HepG2 (cell line): ENCODE results near the gene PNPLA3. TPM values are rescaled to one million over a fixed set of nuclear protein-coding genes. Genes with fewer than 3 reads are reported as not detected.
A peak's percentile ranks its signal among the peaks of the same experiment; 100 is the strongest.

Experiments
- ATAC-seq: fragments of 200-7000 bp; cut with Tn5 transposase; 3 replicates; pipeline ENCODE4 v1.9.1; 2020; ENCODE audit warnings: mild to moderate bottlenecking, moderate library complexity
- BruUV-seq: library from RNA; stranded (reverse); fragments of 400-500 nt; replicated peaks from 2 replicates; lab custom pipeline; 2021; lab: Mats Ljungman, UMichigan
- CTCF ChIA-PET: fragments of 300-600 bp; formaldehyde crosslinking; extraction: SDS; loops from one replicate; lab custom pipeline; 2021; ENCODE audit warnings: low total read pairs, inconsistent platforms, low intra/inter-chr PET ratio; lab: Yijun Ruan, JAX
- POLR2A ChIA-PET: fragments of 350-600 bp; sonication (Branson Sonifier 250); formaldehyde crosslinking; loops from one replicate; lab custom pipeline; 2020; ENCODE audit warnings: antibody characterized with exemption, inconsistent platforms; lab: Yijun Ruan, JAX
- DNase-seq: peaks from one replicate; pipeline ENCODE4 v3.0.0-alpha.2; 2015; ENCODE audit warnings: low spot score
- FAIRE-seq: peaks from 3 replicates; lab custom pipeline; 2011; peaks lifted over from hg19 to GRCh38; lab: Jason Lieb, UNC
- H2AFZ ChIP-seq: one replicate; pipeline ENCODE4 v1.6.1; 2011; ENCODE audit warnings: low read length, inconsistent platforms
- H3K27ac ChIP-seq: fragments of 300-600 bp; 3 replicates; pipeline ENCODE4 v1.8.0; 2011; ENCODE audit warnings: mixed run types, mild to moderate bottlenecking, mixed read lengths, low read length, inconsistent platforms; ENCODE audit not compliant: insufficient read depth; ENCODE audit errors: extremely low read length
- H3K27me3 ChIP-seq, 2 experiments: fragments of 200-600 bp in 1 of 2; 2 replicates in 1 of 2; 3 replicates in 1 of 2; pipeline versions ENCODE4 v1.6.0 to v1.8.0; 2011; ENCODE audit warnings: low read length in 2 of 2, mild to moderate bottlenecking in 2 of 2, moderate library complexity in 2 of 2, inconsistent platforms in 1 of 2; ENCODE audit not compliant: insufficient read depth in 2 of 2, control insufficient read depth in 1 of 2
- H3K36me3 ChIP-seq, 2 experiments: fragments of 200-600 bp in 1 of 2; replicated peaks in 1 of 2; 2 replicates in 1 of 2; 3 replicates in 1 of 2; pipeline versions ENCODE4 v1.5.1 to v1.8.0; 2011; ENCODE audit warnings: low read length in 2 of 2, inconsistent platforms in 1 of 2; ENCODE audit not compliant: insufficient read depth in 2 of 2, control insufficient read depth in 1 of 2
- H3K4me1 ChIP-seq: 2 replicates; pipeline ENCODE4 v1.5.1; 2012; ENCODE audit warnings: low read length, inconsistent platforms; ENCODE audit not compliant: insufficient read depth
- H3K4me2 ChIP-seq: 2 replicates; pipeline ENCODE4 v1.6.0; 2011; ENCODE audit warnings: low read depth, low read length, inconsistent platforms
- H3K4me3 ChIP-seq, 3 experiments: fragments of 200-600 bp in 1 of 3; sonication (generic), shearing (Covaris generic) in 1 of 3; replicated peaks in 1 of 3; 2 replicates each; pipeline ENCODE4 v1.5.1; 2011 to 2016; ENCODE audit warnings: low read length in 3 of 3, inconsistent platforms in 2 of 3, low read depth in 2 of 3, mild to moderate bottlenecking in 2 of 3, control low read depth in 1 of 3, mixed read lengths in 1 of 3; ENCODE audit not compliant: insufficient read depth in 1 of 3
- H3K79me2 ChIP-seq: one replicate; pipeline ENCODE4 v1.6.1; 2011; ENCODE audit warnings: low read length, inconsistent platforms; ENCODE audit not compliant: insufficient read depth
- H3K9ac ChIP-seq: 2 replicates; pipeline ENCODE4 v1.6.0; 2011; ENCODE audit warnings: mild to moderate bottlenecking, low read depth, low read length, inconsistent platforms; ENCODE audit not compliant: insufficient read depth
- H3K9me3 ChIP-seq: 2 replicates; pipeline ENCODE4 v1.5.1; 2012; ENCODE audit warnings: mild to moderate bottlenecking, low read length
- H4K20me1 ChIP-seq: 2 replicates; pipeline ENCODE4 v1.6.0; 2011; ENCODE audit warnings: inconsistent platforms, mild to moderate bottlenecking, low read length, moderate library complexity; ENCODE audit not compliant: insufficient read depth
- ATAD3A ChIP-seq: sonication (generic); formaldehyde crosslinking; IDR thresholded peaks from 2 replicates; pipeline ENCODE4 v1.4.0; 2020; ENCODE audit warnings: missing genetic modification reagents
- EP300 ChIP-seq, 3 experiments: sonication (generic) in 1 of 3; formaldehyde crosslinking in 1 of 3; IDR thresholded peaks; 2 replicates each; pipeline versions ENCODE4 v1.5.1 to v1.6.1; 2011 to 2020; ENCODE audit warnings: low read depth in 2 of 3, low read length in 2 of 3, borderline replicate concordance in 1 of 3, improper control_type of control experiment in 1 of 3, mild to moderate bottlenecking in 1 of 3, missing genetic modification reagents in 1 of 3, moderate library complexity in 1 of 3
- KLF12 ChIP-seq: sonication (generic); formaldehyde crosslinking; IDR thresholded peaks from 2 replicates; pipeline ENCODE4 v1.4.0; 2020; ENCODE audit warnings: missing genetic modification reagents, borderline replicate concordance
- MAF1 ChIP-seq: sonication (generic); formaldehyde crosslinking; IDR thresholded peaks from 2 replicates; pipeline ENCODE4 v1.5.0; 2020; ENCODE audit warnings: missing genetic modification reagents, borderline replicate concordance
- PAWR ChIP-seq: sonication (generic); formaldehyde crosslinking; IDR thresholded peaks from 2 replicates; pipeline ENCODE4 v1.4.0; 2020; ENCODE audit warnings: missing genetic modification reagents, mild to moderate bottlenecking, borderline replicate concordance
- POLR2A ChIP-seq, 2 experiments: IDR thresholded peaks; 2 replicates each; pipeline ENCODE4 v1.6.1; 2011; ENCODE audit warnings: low read depth in 2 of 2, low read length in 2 of 2, mild to moderate bottlenecking in 1 of 2, moderate library complexity in 1 of 2; ENCODE audit not compliant: insufficient read depth in 1 of 2
- RARG ChIP-seq: sonication (generic); formaldehyde crosslinking; IDR thresholded peaks from 2 replicates; pipeline ENCODE4 v1.4.0; 2020; ENCODE audit warnings: low read depth, mild to moderate bottlenecking, missing genetic modification reagents
- STAT5B ChIP-seq: sonication (generic); formaldehyde crosslinking; IDR thresholded peaks from 2 replicates; pipeline ENCODE4 v1.4.0; 2020; ENCODE audit warnings: missing genetic modification reagents
- TGIF2 ChIP-seq: IDR thresholded peaks from 2 replicates; pipeline ENCODE4 v1.6.1; 2016; ENCODE audit warnings: control low read depth, missing compliant biosample characterization
- XBP1 ChIP-seq: sonication (generic); formaldehyde crosslinking; IDR thresholded peaks from 2 replicates; pipeline ENCODE4 v1.5.0; 2020; ENCODE audit warnings: missing genetic modification reagents
- ZNF263 ChIP-seq: sonication (generic); formaldehyde crosslinking; IDR thresholded peaks from 2 replicates; pipeline ENCODE4 v1.4.0; 2020; ENCODE audit warnings: missing genetic modification reagents
- ZNF382 ChIP-seq: sonication (generic); formaldehyde crosslinking; IDR thresholded peaks from 2 replicates; pipeline ENCODE4 v1.5.0; 2020; ENCODE audit warnings: missing genetic modification reagents, mild to moderate bottlenecking, borderline replicate concordance
- WGBS: methylation state at CpG from one replicate; pipeline ENCODE4 v1.1.6; 2017; ENCODE audit warnings: low lambda C conversion rate; 5-methylcytosine and 5-hydroxymethylcytosine counted together
- in situ Hi-C: cut with HindIII; loops from 2 replicates; pipeline ENCODE4 v1.10.0; 2017; ENCODE audit warnings: low pct_unique_long_range_greater_than_20kb; ENCODE audit not compliant: extremely low pct_ligation_motif_present
- intact Hi-C: fragments of 100-400 bp; cut with micrococcal nuclease; formaldehyde crosslinking; loops from one replicate; pipeline ENCODE4 v1.10.0; 2022; ENCODE audit not compliant: unreplicated experiment
- polyA plus RNA-seq, 8 experiments: library from polyadenylated mRNA; depleted of rRNA in 3 of 8; stranded (reverse) in 7 of 8; unstranded in 1 of 8; fragments of >200 nt; fragmentation: Illumina TruSeq in 4 of 8; extraction: Trizol in 4 of 8; gene quantifications; 2 replicates each; pipeline versions ENCODE4 v1.2.1 to v1.2.3, GENCODE V29; 2011 to 2016; ENCODE audit warnings: low read depth in 4 of 8, missing spikeins in 1 of 8, mixed read lengths in 1 of 8; ENCODE audit not compliant: insufficient read depth in 1 of 8
- total RNA-seq, 5 experiments: library from RNA; depleted of rRNA; stranded (reverse); fragments of >200 nt; fragmentation: Illumina TruSeq; extraction: Trizol; gene quantifications; 2 replicates each; pipeline ENCODE4 v1.2.3, GENCODE V29; 2016; ENCODE audit warnings: low read depth in 1 of 5
- TF ChIP-seq, protein P1 (sequence below): sonication (generic); formaldehyde crosslinking; IDR thresholded peaks from 2 replicates; pipeline ENCODE4 v1.8.1; 2023; ENCODE audit warnings: mild to moderate bottlenecking, inconsistent platforms, moderate library complexity, missing genetic modification reagents, borderline replicate concordance
- TF ChIP-seq, protein P2 (sequence below): sonication (generic); formaldehyde crosslinking; IDR thresholded peaks from 2 replicates; pipeline ENCODE4 v1.9.0; 2021; ENCODE audit warnings: missing genetic modification reagents, borderline replicate concordance
- TF ChIP-seq, protein P3 (sequence below): sonication (generic); formaldehyde crosslinking; IDR thresholded peaks from 2 replicates; pipeline ENCODE4 v1.5.1; 2020; ENCODE audit warnings: mild to moderate bottlenecking, missing genetic modification reagents, moderate library complexity

PNPLA3 gene
- total and polyA plus RNA-seq, 2 of the 13 experiments (the other 11 are each of a cell fraction or from before 2014, with no cell fraction given), result 16.9 to 19.8 TPM

DNA sequence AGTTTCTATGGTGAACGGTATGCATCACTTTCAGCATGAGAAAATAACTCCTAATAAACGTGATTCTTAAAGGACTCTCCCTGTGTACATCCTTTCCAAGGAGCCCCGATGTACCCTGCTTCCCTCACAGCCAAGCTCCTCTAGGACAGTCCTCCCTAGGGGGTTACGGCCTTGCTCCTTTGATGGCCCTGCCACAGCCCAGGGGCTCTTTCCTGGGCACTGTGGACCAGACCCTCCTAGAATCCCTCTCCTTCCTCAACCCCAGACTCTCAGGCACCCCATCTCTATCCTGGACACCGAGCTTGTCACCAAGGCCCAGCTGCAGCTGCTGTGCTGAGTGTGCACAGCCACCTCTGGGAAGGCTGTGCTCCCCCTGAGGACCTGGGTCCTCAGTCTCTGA, 27.8 kb downstream of the PNPLA3 start (continued):
- TF ChIP-seq, protein P1, sequence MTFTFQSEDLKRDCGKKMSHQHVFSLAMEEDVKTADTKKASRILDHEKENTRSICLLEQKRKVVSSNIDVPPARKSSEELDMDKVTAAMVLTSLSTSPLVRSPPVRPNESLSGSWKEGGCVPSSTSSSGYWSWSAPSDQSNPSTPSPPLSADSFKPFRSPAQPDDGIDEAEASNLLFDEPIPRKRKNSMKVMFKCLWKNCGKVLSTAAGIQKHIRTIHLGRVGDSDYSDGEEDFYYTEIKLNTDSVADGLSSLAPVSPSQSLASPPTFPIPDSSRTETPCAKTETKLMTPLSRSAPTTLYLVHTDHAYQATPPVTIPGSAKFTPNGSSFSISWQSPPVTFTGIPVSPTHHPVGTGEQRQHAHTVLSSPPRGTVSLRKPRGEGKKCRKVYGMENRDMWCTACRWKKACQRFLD (CRISPR knock-in tag), result no peak
- TF ChIP-seq ZNF382 (CRISPR knock-in tag) (no peak), MAF1 (CRISPR knock-in tag) (no peak), ZNF263 (CRISPR knock-in tag) (peak; percentile 78), RARG (CRISPR knock-in tag) (no peak), ATAD3A (CRISPR knock-in tag) (no peak), KLF12 (CRISPR knock-in tag) (no peak), EP300 (IDR thresholded peaks at IDR 0.05; ENCODE audit: low read depth in 2 of 2, low read length in 2 of 2) (no peak), EP300 (CRISPR knock-in tag; IDR thresholded peaks at IDR 0.05; ENCODE audit: borderline replicate concordance) (no peak), XBP1 (CRISPR knock-in tag) (no peak), PAWR (CRISPR knock-in tag) (no peak), TGIF2 (CRISPR knock-in tag) (no peak), POLR2A (IDR thresholded peaks at IDR 0.05; ENCODE audit: insufficient read depth in 1 of 2, low read depth in 2 of 2, low read length in 2 of 2) (peak in 1 of 2 experiments; percentile 29; a peak in 1 of 4 replicates)

DNA sequence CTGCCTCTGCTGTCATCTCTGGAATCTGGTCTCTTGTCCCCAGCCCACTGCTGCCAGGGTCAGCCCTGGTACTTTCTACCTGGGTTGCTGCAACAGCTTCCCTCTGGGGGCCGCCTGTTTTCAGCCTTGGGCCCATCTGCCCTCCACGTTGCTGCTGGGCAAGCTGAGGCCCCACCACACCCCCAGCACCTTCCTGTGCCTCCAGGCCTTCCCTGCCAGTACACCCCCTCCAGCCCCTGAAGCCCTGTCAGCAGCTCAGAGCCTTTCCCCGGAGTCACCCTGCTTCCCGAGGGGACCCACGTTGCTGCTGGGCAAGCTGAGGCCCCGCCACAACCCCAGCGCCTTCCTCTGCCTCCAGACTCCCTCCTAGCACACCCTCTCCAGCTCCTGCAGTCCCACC, 28.4 kb downstream of the PNPLA3 start:
- POLR2A ChIA-PET, result no interaction called here
- no peak for TF ChIP-seq STAT5B (CRISPR knock-in tag)
- TF ChIP-seq POLR2A (IDR thresholded peaks at IDR 0.05; ENCODE audit: insufficient read depth in 1 of 2, low read depth in 2 of 2, low read length in 2 of 2), result 0 out of 4 replicates have a peak, but pooled peaks of 1 of the 2 experiments have one; percentile 5
- TF ChIP-seq, protein P2, sequence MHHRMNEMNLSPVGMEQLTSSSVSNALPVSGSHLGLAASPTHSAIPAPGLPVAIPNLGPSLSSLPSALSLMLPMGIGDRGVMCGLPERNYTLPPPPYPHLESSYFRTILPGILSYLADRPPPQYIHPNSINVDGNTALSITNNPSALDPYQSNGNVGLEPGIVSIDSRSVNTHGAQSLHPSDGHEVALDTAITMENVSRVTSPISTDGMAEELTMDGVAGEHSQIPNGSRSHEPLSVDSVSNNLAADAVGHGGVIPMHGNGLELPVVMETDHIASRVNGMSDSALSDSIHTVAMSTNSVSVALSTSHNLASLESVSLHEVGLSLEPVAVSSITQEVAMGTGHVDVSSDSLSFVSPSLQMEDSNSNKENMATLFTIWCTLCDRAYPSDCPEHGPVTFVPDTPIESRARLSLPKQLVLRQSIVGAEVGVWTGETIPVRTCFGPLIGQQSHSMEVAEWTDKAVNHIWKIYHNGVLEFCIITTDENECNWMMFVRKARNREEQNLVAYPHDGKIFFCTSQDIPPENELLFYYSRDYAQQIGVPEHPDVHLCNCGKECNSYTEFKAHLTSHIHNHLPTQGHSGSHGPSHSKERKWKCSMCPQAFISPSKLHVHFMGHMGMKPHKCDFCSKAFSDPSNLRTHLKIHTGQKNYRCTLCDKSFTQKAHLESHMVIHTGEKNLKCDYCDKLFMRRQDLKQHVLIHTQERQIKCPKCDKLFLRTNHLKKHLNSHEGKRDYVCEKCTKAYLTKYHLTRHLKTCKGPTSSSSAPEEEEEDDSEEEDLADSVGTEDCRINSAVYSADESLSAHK, result no peak
- TF ChIP-seq, protein P3, sequence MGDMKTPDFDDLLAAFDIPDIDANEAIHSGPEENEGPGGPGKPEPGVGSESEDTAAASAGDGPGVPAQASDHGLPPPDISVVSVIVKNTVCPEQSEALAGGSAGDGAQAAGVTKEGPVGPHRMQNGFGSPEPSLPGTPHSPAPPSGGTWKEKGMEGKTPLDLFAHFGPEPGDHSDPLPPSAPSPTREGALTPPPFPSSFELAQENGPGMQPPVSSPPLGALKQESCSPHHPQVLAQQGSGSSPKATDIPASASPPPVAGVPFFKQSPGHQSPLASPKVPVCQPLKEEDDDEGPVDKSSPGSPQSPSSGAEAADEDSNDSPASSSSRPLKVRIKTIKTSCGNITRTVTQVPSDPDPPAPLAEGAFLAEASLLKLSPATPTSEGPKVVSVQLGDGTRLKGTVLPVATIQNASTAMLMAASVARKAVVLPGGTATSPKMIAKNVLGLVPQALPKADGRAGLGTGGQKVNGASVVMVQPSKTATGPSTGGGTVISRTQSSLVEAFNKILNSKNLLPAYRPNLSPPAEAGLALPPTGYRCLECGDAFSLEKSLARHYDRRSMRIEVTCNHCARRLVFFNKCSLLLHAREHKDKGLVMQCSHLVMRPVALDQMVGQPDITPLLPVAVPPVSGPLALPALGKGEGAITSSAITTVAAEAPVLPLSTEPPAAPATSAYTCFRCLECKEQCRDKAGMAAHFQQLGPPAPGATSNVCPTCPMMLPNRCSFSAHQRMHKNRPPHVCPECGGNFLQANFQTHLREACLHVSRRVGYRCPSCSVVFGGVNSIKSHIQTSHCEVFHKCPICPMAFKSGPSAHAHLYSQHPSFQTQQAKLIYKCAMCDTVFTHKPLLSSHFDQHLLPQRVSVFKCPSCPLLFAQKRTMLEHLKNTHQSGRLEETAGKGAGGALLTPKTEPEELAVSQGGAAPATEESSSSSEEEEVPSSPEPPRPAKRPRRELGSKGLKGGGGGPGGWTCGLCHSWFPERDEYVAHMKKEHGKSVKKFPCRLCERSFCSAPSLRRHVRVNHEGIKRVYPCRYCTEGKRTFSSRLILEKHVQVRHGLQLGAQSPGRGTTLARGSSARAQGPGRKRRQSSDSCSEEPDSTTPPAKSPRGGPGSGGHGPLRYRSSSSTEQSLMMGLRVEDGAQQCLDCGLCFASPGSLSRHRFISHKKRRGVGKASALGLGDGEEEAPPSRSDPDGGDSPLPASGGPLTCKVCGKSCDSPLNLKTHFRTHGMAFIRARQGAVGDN (CRISPR knock-in tag), result peak; percentile 34; the same call in 1 of the 2 replicates

More for the DNA sequence above, 28.4 kb downstream of the PNPLA3 start:
- Histone ChIP-seq H4K20me1 (no peaks in the 10 kb centered on the region), H3K79me2 (peaks cover 11% of the 10 kb centered on the region), H3K9me3 (no peaks in the 10 kb centered on the region), H3K4me2 (no peak overlapping the region), H2AFZ (no peak overlapping the region), H3K4me3 (no peak overlapping the region), H3K9ac (no peak overlapping the region), H3K36me3 (no peaks in the 10 kb centered on the region; a peak in 1 of 5 replicates), H3K27me3 (no peaks in the 10 kb centered on the region; a peak in 1 of 5 replicates), H3K4me1 (peaks cover 19% of the 10 kb centered on the region), H3K27ac (no peak overlapping the region)
- FAIRE-seq (no peak), ATAC-seq (no peak), DNase-seq (no peak)
- CTCF ChIA-PET, result no interaction called here
- BruUV-seq, result no TSS peak
- in situ Hi-C loops (no loop called here), intact Hi-C loops (no loop called here)
- 75% methylated on average over 5 of the region's 7 CpGs for WGBS
